Right renal pelvis (tissue), 4 donors: ENCODE data around the gene RFX3. TPM values are rescaled to one million over a fixed set of nuclear protein-coding genes. Genes with fewer than 3 reads are reported as not detected.

Experiments used
- DNase-seq, 4 donors: peaks; one replicate each; pipeline ENCODE4 v3.0.0-alpha.2; 2013; ENCODE audit warnings: low read depth in 4 of 4, low spot score in 3 of 4, missing footprints in 1 of 4
- polyA plus RNA-seq, 4 donors: library from polyadenylated mRNA; unstranded; fragments of 120-200 nt; gene quantifications; one replicate each; pipeline ENCODE4 v1.2.1, GENCODE V29; 2013; ENCODE audit not compliant: insufficient read length in 4 of 4

Gene RFX3
- polyA plus RNA-seq, 4 donors = 14.5 to 19.9 (median 17.5) TPM

DNA sequence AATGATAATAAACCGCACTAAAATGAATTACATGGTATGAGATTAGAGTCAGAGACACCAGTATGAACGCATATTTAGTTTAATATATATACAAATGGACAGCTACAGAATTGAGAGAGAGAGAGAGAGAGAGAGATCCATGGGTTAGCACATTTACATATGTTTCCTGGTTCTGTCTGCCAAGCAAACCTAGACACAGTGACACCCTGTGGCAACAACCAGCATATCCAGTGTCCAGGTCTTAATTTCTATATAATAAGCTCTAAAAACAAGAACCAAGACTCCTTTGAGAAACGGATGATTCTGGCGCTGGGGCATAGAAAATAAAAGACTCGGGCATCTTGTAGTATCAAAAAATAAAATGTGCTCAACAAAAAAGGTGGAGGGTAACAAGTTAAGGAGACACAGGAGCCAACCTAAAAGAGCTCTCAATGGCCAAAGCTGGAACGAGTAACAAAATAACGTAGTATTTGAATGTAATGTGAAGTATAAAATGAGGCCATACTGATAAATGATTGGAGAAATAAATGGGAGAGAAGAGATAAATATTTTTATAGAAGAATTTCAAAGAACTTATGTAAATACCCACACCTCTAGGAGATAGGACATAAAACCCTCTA, 84.5 kb downstream of the RFX3 start:
- peak in 2 of 4 donors; percentile 4 to 10 for DNase-seq

DNA sequence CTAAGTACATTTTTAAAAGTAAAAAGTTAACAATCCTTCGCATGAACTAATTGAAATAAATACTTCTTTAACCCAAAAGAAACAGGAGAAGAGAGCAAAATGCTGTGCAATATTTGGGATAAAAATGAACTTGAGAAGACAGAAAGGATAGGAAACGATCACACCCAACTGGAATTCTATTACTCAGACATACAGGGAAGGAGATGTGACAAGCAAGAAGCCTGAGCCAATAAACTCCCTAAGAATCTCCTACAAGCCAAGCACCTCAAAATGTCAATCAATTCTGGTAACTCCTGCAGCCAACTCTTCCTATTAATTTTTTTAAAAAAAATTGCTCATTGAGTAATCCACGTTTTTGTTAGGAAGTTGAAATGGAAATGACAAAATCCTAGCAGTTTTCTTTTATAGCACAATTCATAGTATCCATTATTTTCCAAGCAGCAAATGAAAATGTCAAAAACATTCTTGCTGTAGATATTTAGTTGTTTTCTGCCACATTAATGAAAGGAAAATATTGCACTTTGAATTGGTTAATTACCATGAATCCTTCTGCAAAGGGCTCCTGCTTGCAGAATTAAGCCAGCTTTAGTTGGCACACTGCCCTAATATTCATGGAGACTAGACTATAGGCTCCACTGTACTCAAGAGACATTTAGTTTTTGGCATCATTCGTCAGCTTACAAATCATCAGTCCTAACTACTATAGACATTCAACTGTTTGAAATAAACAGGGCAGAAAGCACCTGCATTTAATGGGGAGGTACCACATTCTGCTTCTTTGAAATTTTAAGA, 89.0 kb downstream of the RFX3 start:
- no peak for DNase-seq

DNA sequence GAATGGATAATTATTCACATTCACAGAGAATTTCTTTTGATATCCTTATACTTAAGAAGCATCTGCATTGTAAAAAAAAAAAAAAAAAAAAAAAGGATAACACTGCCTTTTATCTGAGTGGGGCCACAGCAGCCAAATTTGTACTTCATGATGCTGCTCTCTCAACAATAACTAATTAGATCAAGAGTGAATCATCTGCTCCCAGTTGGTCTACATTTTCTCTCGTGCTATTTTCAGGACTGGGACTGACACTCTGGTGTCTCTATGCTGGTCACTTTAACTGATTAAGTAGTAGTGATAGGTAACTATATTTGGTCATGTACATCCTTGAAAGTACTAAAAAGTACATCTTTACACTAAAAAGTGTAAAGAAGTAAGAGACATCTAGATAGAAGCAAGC, 90.1 kb downstream of the RFX3 start:
- no peak for DNase-seq

DNA sequence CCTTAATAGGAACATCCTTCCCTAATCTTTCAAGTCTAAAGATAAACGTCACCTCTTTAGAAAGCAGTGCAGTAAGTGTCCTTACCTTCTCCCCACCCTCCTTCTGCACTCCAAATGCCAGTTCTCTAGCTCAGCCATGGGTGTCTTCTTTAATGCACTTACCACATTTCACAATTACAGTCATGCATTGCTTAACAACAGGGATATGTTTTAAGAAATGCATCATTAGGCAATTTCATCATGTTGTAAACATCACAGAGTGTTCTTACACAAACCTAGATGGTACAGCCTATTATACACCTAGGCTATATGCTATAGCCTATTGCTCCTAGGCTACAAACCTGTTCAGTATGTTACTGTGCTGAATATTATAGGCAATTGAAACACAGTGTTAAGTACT, 91.2 kb downstream of the RFX3 start:
- DNase-seq = no peak

DNA sequence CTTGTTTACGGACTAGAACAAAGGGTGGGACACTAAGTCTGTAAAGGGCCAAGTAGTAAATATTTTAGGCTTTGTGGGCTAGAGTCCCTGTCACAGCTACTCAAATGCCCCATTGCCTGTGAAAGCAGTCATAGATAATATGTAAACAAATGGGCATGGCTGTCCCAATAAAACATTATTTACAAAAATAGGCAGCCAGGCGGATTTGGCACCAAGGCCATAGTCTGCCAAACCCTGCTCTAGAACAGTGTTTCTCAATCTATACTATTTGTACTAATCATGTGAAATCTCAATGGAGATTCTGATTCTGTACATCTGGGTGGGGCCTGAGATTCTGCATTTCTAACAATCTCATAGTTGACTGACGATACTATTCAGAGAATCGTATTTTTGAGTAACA, 92.0 kb downstream of the RFX3 start:
- no peak for DNase-seq

DNA sequence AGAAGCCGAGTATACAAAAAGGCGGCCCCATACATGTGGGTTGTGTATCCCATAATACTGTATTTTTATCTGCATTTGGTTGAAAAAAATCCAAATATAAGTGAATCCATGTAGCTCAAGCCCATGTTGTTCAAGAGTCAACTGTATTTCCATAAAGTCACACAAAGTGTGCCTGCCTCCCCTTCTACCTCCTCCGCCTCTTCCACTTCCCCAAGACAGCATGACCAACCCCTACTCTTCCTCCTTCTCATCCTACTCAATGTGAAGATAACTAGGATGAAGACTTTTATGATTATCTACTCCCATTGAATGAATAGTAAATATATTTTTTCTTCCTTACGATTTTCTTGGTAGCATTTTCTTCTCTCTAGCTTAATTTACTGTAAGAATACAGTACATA, 92.7 kb downstream of the RFX3 start:
- DNase-seq = no peak

DNA sequence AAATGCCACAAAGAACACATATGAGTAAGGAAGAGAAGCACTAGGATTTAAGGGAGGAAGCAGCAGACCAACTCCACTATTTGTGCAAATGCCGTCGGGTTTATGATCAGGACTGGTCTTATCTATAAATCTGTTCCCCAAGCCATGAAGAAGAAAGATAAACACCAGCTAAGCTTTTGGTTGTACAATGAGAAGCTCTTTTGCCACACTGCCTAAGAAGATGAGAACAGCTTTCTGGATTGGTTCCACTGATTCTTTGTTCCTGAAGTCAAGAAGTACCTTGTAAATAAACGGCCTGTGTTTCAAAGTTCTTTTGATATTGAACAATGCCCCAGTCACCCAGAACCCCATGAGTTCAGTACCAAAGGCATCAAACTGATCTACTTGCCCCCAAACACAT, 93.9 kb downstream of the RFX3 start:
- no peak for DNase-seq

DNA sequence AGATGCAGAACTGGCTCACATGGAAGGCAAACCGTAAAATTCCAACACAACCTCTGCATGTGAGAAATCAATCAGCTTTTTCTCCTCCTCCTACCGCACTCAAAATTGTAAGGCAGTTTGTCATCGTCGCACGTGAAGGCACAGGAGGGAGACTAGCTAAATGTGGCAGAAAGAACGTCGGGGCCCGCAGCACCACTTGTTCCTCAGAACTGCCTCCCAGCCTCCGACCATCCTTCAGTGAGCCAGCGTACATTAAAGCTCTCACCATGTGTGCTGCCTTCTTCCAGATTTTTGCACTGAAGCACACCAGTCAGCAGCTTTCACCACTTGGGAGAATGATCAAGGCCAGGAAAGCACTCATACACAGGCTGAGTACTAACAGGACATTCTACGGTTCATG, 105.9 kb downstream of the RFX3 start:
- no peak for DNase-seq

DNA sequence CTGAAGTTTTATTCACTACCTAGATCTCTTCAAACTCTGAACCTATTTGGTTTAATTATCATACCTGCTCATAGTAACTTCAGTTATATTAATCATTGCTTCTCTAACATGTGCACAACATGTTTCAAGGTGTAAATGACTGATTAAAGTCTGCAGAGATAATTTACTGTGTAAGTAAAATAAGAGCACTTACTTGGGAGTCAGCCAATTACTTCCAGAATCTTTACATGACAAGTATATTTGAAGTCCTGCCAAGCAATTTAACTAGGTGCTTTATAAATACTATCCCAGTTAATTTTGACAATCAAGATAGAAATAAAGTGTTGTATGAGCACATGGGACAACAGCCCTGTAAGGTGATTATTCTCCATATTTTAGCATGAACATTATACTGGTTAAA, 109.9 kb downstream of the RFX3 start:
- no peak for DNase-seq

DNA sequence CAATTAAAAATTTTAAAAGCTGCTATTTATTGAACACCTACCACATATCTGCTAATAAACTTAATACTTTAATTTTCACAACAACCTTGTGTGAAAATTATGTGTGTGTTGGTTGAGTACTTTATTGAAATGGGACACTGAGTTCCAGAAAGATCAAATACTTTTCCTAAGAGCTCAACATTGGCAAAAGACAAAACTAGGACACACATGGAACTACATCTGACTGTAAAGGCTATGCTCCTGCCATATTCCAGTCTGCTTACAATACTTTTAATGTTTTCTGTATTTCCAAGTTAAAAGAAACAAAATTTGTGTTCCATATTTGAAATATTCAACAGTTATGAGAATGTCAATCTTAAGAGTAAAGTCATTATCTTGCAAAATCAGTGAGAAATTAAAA, 111.8 kb downstream of the RFX3 start:
- DNase-seq = no peak

DNA sequence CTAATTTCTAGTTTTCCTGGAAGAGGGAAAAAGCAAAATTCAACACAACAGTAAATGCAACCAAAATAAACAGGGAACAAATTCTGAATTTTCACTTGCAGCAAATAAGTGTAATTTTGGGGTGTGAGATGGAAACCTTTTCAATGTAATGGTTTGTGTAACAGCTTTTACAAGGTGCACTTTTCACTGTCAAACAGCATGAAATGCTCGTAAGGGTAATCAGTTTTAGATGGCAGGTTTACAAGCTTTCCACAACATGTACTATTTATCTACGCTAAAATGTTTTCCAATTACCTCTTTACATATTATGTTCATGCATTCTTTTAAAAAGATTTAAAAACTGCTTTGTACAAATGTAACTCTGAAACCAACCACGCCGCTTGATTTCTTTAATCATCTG, 115.3 kb downstream of the RFX3 start:
- DNase-seq = no peak

DNA sequence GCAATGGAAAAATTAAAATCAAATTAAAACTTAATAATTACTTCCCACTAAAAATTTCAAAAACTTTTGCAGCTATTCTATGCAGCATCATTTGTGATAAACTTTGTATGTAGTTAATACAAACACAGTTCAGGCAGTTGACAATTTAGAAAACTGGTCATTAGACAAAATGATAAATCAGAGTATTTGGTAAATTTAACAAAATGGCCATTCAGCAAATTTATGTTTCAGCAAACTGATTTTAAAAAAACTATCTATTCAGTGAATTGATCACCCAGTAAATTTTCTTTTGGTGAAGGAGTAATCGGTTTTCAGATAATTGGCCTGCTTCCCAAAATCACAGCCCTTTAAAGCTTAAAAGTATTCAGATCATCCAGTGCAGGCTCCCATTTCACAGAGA, 116.3 kb downstream of the RFX3 start:
- DNase-seq = no peak

DNA sequence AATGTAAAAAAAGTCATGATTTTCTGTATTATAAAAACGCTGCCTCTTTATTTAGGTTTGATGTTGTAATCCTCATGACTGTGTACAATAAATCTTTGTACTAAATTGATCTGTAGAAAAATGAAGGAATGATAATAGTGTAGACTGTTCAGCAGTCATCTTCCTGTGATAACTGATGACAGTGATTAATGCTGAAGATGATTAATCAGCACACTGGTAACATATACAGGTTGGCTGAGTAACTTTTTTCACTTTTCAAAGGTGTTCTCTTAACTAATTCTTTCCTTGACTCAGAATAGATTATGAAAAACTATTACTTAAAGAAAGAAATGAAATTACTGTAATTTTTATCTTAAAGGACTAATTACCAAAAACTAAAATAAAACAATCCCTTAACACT, 122.5 kb downstream of the RFX3 start:
- no peak for DNase-seq

DNA sequence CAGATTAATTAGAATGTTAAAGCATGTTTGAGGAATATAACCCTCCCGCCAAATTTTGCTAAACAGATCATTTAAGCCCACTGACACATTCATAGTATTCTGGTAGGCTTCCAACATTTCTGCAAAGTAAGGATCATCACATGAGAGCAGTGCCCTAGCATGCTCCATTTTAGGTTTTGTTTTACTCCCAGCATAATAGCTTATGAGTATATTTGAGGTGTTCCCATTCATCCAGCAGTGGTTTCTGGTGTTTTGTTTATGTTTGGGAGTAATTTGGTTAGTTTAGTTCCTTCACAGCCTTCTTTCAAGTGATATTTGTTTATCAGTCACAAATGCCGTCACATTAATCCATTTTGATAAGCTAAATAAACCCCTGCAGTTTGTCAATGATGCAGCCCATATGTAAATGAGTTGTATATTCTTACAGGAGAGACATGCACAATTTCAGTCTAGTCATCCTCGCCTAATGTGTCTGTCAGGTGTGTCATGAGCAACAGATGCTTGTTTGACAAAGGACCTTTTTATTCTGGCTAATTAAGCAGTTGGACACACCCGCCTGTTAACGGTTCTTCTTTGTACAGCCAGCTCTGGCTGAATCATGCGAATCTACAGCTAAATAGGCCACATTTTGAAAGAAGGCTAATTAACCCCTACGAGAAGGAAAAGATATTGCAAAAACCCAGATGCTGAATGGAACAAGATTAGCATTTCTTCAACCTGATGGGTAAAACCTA, 124.4 kb downstream of the RFX3 start:
- DNase-seq = no peak

DNA sequence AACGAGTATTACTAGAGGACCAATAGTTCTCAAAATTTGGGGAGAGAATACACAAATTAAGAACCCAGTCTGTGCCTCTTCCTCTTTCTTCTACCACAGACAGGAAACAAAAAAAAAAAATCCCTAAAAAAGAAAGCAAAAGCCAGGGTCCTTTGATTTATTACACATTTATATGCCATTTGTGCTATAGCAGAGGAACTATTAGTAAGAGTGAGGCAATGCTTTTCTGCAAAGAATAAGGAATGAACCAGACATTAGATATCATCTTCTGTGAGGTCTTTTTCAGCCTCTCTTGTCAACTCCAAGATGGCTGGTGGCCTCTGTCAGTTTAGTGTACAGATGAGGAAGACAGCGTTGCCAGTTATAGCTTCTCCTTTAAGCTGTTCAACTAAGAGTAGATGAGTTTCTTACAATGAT, 127.6 kb downstream of the RFX3 start:
- DNase-seq = no peak

DNA sequence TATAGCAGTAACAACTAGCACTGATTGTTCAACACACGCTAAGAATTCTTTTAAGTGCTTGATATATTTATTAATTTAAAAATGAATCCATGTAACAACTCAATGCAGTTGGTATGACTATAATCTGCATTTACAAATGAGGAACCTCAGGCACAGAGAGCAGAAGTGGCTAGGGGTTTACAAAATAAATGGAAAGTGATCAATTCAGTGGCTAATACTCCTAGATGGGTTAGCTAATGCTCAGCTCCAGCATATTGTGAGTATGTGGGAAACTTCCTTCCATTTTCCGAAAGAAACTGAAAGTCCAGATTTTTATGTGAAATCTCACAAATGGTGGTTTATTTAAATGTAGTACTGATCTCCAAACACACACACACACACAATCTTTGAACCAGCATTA, 128.0 kb downstream of the RFX3 start:
- no peak for DNase-seq

DNA sequence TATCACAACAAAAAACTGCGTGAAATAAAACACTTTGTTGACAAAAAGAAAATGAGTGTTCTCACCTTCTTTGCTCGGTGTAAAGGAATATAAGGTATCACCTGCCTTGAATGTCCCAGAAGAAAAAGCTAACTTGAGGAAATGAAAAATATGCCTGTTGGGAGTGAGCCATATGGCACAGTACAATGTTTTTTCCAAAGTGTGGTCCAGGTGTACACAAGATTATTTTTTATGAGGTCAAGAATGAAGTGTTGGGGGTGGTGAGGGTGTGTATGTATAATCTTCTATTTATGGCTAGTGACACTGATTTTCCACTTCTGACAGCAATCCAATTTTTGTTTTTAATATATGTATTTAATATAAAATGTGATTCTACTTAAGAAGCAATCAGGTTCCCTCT, 134.4 kb downstream of the RFX3 start:
- no peak for DNase-seq

DNA sequence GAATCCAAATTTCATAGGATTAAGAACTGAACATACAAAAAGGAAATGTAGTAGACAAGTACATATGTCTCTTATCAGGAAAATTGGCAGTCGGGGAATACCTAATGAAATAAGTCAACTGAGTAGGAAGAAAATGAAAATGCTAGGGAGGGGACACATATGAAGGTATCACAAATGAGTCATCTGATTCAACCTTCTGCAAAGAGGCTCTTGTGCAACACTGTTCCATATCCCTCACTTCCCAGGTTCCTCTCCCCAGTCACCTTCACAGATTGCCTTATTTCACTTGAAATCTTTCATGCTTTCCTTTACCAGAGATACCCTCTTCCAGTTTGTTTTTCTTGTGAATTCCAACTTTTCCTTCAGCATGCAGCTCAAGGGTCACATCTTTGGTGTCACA, 139.0 kb downstream of the RFX3 start:
- no peak for DNase-seq

DNA sequence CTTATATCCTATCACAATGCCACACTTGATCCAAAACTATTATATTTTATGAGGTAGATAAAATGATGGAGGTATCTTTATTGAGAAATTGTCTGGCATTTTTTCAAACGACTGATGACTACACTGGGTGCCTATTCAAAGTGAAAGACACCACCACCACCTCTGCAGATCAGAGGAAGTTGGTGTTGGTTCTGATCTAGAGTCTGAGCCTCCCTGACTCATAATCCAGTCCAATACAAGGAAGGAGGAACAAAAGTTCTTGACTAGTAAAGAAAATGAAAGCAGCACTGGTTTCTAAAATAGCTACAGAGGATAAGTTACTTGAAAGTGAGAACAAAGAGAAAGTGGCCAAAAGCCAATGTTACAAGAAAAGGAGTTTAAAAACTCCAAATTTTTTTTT, 139.9 kb downstream of the RFX3 start:
- DNase-seq = no peak

DNA sequence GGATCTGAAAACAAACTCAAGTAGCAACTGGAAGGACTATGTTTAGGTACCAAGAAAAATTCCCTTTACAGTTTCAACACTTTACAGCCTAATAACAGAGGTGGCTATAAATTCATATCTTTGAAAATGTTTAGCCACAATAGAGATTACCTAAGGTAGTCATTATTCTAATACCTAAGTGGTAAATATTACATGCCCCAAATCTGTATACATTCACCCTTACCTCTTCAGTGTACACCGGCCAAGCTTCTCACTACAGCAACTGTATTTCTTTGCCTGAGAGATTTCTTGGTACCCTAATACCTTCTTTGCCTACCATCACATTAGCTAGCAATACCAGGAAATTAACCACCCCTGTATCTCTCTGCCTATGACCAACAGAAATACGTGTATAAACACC, 154.0 kb downstream of the RFX3 start:
- DNase-seq = no peak

DNA sequence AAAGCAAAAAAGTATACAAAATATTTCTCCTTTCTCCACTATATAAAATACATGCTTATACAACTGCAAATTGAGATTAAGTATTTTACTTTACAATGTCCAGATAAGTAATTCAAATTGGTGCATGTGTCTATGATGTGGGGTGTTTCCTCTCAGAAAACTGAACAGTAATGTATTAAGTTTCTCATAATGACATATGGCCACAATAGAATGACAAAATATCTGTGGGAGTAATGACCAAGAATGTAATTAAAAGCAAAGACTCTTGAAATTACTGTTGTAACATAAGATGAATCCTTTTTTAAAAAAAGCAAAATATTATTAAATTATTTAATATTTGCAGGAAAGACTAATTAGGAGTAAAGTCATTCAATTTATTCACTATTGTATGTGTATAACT, 155.1 kb downstream of the RFX3 start:
- no peak for DNase-seq

DNA sequence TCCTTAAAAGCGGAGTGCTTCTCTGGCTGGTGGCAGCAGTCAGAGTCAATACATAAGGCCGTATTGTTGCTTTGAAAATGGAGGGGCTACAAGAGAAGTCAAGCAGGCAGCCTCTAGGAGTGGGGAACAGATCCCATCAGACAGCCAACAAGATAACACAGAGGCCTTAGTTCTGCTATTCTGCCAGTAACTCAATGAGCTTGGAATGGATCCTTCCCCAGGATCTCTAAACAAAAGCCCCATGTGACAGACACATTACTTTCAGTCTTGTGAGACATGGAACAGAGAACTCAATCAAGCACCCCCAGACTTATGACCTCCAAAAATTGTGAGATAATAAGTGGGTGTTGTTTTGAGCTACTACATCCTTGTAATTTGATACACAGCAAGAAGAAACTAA, 158.6 kb downstream of the RFX3 start:
- DNase-seq = no peak
